ENCODE data around the gene ERAL1. TPM values are rescaled to one million over a fixed set of nuclear protein-coding genes. Genes with fewer than 3 reads are reported as not detected.

ERAL1 gene
- total RNA-seq, 1 experiment from 2014 or later = 70.1 TPM

DNA sequence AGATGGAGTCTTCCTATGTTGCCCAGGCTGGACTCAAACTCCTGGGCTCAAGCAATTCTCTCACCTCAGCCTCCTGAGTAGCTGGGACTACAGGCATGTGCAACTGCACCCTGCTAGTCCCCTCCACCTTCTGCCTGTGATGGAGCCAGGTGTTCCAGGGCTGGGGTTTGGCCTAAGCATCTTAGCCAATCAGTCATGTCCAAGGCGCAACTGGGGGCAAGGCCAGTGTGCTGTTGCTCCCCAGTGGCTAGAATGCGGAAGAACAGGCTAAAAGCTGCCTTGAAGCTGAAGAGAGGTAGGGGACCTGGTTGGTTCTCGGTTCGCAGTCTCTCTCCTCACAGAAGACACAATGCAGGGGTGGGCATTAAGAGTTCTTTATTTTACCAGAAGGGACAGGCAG, 24.2 kb downstream of the ERAL1 start (continued):
- TF ChIP-seq TEAD4 (CRISPR knock-in tag; IDR thresholded peaks at IDR 0.05) (peak; percentile 91), ZNF317 (CRISPR knock-in tag; IDR thresholded peaks at IDR 0.05; ENCODE audit: borderline replicate concordance, low read depth) (no peak)

DNA sequence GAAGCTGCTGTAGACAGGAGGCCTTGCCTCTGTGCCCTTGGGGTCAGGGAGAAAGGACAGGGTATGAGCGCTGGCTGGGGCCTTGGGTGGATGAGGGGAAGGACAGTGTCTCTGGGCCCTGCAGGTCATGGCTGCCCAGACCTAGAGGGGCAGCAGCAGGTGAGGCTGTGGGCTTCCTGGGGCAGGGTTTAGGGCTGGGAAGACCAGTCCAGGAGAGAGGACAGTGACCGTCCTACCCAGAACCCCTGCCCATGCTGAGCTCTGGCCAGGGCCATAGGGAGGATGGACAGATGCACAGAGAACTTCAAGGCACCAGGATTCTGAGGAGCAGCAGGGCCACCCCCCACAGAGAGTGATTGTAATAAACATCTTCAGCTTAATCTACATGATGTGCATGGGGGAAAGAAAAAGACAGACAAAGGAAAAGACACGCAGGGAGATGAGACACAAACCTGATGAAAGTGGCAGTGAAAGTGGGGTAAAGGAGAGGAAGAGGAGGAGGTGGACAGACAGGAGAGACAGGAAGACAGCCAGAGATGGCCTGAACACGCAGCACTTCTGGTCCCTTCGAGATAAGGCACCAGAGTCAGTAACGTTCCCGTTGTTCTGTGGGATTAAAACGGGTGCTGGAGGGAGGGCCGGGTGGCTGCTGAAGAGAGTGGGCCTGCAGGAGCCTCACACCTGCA, 25.2 kb downstream of the ERAL1 start:
- no peak for ATAC-seq
- no peak overlapping the region for H3K27ac Mint-ChIP-seq
- H3K4me1 Mint-ChIP-seq = peaks cover 10% of the 10 kb centered on the region; the same call in 1 of the 2 replicates
- TF ChIP-seq, protein P1, sequence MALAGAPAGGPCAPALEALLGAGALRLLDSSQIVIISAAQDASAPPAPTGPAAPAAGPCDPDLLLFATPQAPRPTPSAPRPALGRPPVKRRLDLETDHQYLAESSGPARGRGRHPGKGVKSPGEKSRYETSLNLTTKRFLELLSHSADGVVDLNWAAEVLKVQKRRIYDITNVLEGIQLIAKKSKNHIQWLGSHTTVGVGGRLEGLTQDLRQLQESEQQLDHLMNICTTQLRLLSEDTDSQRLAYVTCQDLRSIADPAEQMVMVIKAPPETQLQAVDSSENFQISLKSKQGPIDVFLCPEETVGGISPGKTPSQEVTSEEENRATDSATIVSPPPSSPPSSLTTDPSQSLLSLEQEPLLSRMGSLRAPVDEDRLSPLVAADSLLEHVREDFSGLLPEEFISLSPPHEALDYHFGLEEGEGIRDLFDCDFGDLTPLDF (CRISPR knock-in tag; IDR thresholded peaks at IDR 0.05) = no peak
- TF ChIP-seq, protein P2, sequence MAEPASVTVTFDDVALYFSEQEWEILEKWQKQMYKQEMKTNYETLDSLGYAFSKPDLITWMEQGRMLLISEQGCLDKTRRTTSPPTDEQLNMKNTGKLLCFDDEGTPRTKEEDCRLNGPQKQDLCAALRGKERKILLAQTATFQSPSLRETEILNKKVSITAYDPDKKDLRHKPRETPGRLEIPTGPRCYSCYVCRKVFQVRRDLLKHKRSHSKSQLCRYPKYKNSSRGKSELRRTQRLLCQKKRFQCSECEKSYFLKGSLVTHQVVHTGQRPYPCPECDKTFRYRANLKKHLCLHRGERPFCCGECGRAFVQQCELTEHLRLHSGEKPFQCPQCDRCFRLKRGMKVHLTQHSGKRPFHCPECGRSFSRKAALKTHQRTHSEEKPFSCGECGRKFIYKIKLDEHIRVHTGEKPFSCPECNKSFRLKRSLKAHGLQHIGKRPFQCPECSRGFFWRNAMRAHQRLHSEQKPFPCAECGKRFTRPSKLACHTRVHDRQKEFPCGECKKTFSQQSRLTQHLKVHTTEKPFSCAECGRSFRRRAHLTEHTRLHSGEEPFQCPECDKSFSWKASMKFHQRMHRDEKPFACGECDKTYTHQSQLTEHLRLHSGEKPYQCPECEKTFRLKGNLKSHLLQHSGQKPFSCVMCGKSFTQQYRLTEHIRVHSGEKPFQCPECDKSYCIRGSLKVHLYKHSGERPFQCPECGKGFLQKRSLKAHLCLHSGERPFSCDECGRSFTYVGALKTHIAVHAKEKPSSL (CRISPR knock-in tag; conservative IDR thresholded peaks at IDR 0.05) = no peak
- peaks cover 4% of the 10 kb centered on the region for H3K27me3 Mint-ChIP-seq (ENCODE audit: low read depth)
- no peak overlapping the region for H3K4me3 Mint-ChIP-seq
- no peak for DNase-seq (ENCODE audit: low spot score)
- ChIA-PET CTCF (interaction anchor here (0.8 to 2.0 kb wide), 13 partner anchors 11 to 160 kb away, joined by 3 to 49 read pairs (median 7); partner anchors contain the start of genes DHRS13, FLOT2, RPL23A and TLCD1), POLR2A (interaction anchor here (1.6 kb wide), 1 partner anchor 153 kb away, joined by 10 read pairs; no protein-coding TSS in a partner anchor)
- H3K9me3 Mint-ChIP-seq = peaks cover 4% of the 10 kb centered on the region
- H3K36me3 Mint-ChIP-seq = peaks cover 36% of the 10 kb centered on the region

DNA sequence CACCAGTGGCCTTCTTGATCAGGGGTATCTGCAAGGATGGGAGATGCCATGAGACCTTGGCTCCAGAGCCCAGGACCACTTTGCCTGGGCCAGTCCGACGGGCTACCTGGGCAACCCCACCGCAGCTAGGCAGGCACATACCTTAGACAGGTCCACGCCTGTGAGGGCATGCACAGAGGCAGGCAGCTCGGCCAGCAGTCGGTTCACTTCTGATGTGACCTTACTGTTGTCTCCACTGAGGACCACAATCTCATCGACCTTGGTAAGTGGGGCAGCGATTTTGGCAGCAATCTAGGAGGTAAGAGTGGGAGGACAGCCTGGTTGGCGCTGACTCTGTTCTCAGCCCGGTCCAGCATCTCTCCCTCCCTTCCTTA, 25.7 kb downstream of the ERAL1 start:
- H3K36me3 Mint-ChIP-seq = peaks cover 36% of the 10 kb centered on the region
- peaks cover 10% of the 10 kb centered on the region; the same call in 1 of the 2 replicates for H3K4me1 Mint-ChIP-seq
- POLR2A ChIA-PET = no interaction called here
- CTCF ChIA-PET = interaction anchor here (1.7 kb wide), 1 partner anchor 130 kb away, joined by 20 read pairs; no protein-coding TSS in a partner anchor
- no peak overlapping the region for H3K4me3 Mint-ChIP-seq
- ATAC-seq (no peak), DNase-seq (ENCODE audit: low spot score) (no peak)
- H3K27ac Mint-ChIP-seq = no peak overlapping the region
- peaks cover 4% of the 10 kb centered on the region for H3K9me3 Mint-ChIP-seq
- TF ChIP-seq FOXP1 (CRISPR knock-in tag; IDR thresholded peaks at IDR 0.05; ENCODE audit: borderline replicate concordance) (no peak), ZNF121 (CRISPR knock-in tag; IDR thresholded peaks at IDR 0.05) (no peak), ZNF671 (CRISPR knock-in tag; IDR thresholded peaks at IDR 0.05) (no peak), NFATC4 (CRISPR knock-in tag; IDR thresholded peaks at IDR 0.05) (no peak), NFYB (CRISPR knock-in tag; conservative IDR thresholded peaks at IDR 0.05; ENCODE audit: low read depth) (no peak)
- TF ChIP-seq, protein P3, sequence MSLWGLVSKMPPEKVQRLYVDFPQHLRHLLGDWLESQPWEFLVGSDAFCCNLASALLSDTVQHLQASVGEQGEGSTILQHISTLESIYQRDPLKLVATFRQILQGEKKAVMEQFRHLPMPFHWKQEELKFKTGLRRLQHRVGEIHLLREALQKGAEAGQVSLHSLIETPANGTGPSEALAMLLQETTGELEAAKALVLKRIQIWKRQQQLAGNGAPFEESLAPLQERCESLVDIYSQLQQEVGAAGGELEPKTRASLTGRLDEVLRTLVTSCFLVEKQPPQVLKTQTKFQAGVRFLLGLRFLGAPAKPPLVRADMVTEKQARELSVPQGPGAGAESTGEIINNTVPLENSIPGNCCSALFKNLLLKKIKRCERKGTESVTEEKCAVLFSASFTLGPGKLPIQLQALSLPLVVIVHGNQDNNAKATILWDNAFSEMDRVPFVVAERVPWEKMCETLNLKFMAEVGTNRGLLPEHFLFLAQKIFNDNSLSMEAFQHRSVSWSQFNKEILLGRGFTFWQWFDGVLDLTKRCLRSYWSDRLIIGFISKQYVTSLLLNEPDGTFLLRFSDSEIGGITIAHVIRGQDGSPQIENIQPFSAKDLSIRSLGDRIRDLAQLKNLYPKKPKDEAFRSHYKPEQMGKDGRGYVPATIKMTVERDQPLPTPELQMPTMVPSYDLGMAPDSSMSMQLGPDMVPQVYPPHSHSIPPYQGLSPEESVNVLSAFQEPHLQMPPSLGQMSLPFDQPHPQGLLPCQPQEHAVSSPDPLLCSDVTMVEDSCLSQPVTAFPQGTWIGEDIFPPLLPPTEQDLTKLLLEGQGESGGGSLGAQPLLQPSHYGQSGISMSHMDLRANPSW (CRISPR knock-in tag; conservative IDR thresholded peaks at IDR 0.05; ENCODE audit: low read depth) = no peak
- TF ChIP-seq, protein P4, sequence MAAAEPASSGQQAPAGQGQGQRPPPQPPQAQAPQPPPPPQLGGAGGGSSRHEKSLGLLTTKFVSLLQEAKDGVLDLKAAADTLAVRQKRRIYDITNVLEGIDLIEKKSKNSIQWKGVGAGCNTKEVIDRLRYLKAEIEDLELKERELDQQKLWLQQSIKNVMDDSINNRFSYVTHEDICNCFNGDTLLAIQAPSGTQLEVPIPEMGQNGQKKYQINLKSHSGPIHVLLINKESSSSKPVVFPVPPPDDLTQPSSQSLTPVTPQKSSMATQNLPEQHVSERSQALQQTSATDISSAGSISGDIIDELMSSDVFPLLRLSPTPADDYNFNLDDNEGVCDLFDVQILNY (CRISPR knock-in tag; IDR thresholded peaks at IDR 0.05) = no peak
- TF ChIP-seq, protein P5, sequence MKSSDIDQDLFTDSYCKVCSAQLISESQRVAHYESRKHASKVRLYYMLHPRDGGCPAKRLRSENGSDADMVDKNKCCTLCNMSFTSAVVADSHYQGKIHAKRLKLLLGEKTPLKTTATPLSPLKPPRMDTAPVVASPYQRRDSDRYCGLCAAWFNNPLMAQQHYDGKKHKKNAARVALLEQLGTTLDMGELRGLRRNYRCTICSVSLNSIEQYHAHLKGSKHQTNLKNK (CRISPR knock-in tag; IDR thresholded peaks at IDR 0.05) = no peak
- H3K27me3 Mint-ChIP-seq (ENCODE audit: low read depth) = peaks cover 1% of the 10 kb centered on the region

All from WTC11 (cell line).